Measurements from ENCODE around the gene NHSL2. TPM values are rescaled to one million over a fixed set of nuclear protein-coding genes. Genes with fewer than 3 reads are reported as not detected.

Gene NHSL2
- total RNA-seq, 1 donor from 2014 or later: 3.8 TPM

DNA sequence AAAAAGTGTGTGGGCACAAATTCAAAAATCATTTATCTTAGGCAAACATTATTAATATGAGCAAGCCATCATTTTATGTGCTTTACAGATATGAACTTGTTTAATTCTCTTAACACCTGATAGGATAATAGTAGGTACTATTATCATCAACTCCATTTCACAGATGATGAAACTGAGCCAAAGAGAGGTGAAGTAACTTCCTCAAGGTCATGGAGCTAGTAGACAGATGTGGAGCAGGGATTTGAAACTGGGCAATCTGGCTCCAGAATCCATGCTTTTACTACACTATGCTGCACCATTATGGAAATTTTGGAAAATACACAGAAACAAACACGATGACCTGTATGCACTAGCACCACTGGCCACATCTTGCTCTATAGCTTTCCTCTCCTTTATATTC is 269.9 kb downstream of the NHSL2 start:
- Histone ChIP-seq H3K36me3 (no peaks in the 10 kb centered on the region), H3K9me3 (replicated peaks) (no peaks in the 10 kb centered on the region), H3K4me3 (peak overlapping the region; percentile 82), H3K27ac (replicated peaks) (peak overlapping the region; percentile 90), H3K4me1 (peaks cover 26% of the 10 kb centered on the region), H3K27me3 (ENCODE audit: low read depth) (no peaks in the 10 kb centered on the region)
- intact Hi-C loops (cut with micrococcal nuclease): no loop called here
- TF ChIP-seq, protein P1, sequence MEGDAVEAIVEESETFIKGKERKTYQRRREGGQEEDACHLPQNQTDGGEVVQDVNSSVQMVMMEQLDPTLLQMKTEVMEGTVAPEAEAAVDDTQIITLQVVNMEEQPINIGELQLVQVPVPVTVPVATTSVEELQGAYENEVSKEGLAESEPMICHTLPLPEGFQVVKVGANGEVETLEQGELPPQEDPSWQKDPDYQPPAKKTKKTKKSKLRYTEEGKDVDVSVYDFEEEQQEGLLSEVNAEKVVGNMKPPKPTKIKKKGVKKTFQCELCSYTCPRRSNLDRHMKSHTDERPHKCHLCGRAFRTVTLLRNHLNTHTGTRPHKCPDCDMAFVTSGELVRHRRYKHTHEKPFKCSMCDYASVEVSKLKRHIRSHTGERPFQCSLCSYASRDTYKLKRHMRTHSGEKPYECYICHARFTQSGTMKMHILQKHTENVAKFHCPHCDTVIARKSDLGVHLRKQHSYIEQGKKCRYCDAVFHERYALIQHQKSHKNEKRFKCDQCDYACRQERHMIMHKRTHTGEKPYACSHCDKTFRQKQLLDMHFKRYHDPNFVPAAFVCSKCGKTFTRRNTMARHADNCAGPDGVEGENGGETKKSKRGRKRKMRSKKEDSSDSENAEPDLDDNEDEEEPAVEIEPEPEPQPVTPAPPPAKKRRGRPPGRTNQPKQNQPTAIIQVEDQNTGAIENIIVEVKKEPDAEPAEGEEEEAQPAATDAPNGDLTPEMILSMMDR (IDR thresholded peaks at IDR 0.05; ENCODE audit: borderline replicate concordance): no peak
- DNase-seq: no peak

GRCh38 chrX:72181178-72182125 is 270.8 kb downstream of the NHSL2 start, which contains the start of gene PIN4:
Gene PIN4, plus strand, starts transcription at chrX:72181757. Its CDS starts 29 bp downstream, at chrX:72181786.
- H3K36me3 ChIP-seq: peaks cover 2% of the 10 kb centered on the region
- peaks cover 26% of the 10 kb centered on the region for H3K4me1 ChIP-seq
- no peaks in the 10 kb centered on the region for H3K27me3 ChIP-seq (ENCODE audit: low read depth)
- H3K9me3 ChIP-seq (replicated peaks): no peaks in the 10 kb centered on the region
- peak; percentile 87 for DNase-seq
- H3K4me3 ChIP-seq: peak within 1 kb of the TSS; percentile 82
- intact Hi-C loops (cut with micrococcal nuclease): no loop called here
- TF ChIP-seq, protein P1 (IDR thresholded peaks at IDR 0.05; ENCODE audit: borderline replicate concordance): no peak
- peak within 1 kb of the TSS; percentile 90 for H3K27ac ChIP-seq (replicated peaks)

- intact Hi-C loops (cut with micrococcal nuclease): no loop called here
- TF ChIP-seq, protein P1 (IDR thresholded peaks at IDR 0.05; ENCODE audit: borderline replicate concordance): no peak
- Histone ChIP-seq H3K27me3 (ENCODE audit: low read depth) (no peaks in the 10 kb centered on the region), H3K4me3 (peak overlapping the region; percentile 82), H3K36me3 (peaks cover 15% of the 10 kb centered on the region), H3K27ac (replicated peaks) (no peak overlapping the region), H3K4me1 (peaks cover 26% of the 10 kb centered on the region), H3K9me3 (replicated peaks) (no peaks in the 10 kb centered on the region)
- DNase-seq: no peak
These were observed 272.3 kb downstream of the NHSL2 start for GRCh38 chrX:72182924-72183323.

- peaks cover 22% of the 10 kb centered on the region for H3K36me3 ChIP-seq
- TF ChIP-seq, protein P1 (IDR thresholded peaks at IDR 0.05; ENCODE audit: borderline replicate concordance): no peak
- no peaks in the 10 kb centered on the region for H3K9me3 ChIP-seq (replicated peaks)
- H3K27ac ChIP-seq (replicated peaks): no peak overlapping the region
- no peaks in the 10 kb centered on the region for H3K4me1 ChIP-seq
- DNase-seq: no peak
- intact Hi-C loops (cut with micrococcal nuclease): no loop called here
- H3K4me3 ChIP-seq: no peak overlapping the region
- H3K27me3 ChIP-seq (ENCODE audit: low read depth): no peaks in the 10 kb centered on the region
These were observed 291.3 kb downstream of the NHSL2 start for GRCh38 chrX:72201836-72202536.

Other genes with a start within 250 kb of the NHSL2 start
- gene CXorf49, start 192.6 kb upstream of the NHSL2 start, total RNA-seq: not detected
- not detected for gene CXorf49B, start 147.5 kb upstream of the NHSL2 start, total RNA-seq
- gene RTL5, start 221.1 kb downstream of the NHSL2 start, total RNA-seq: 2.6 TPM

All from left ventricle myocardium inferior (tissue), 1 donor.